Fibroblast of peridontal ligament (primary cell): ENCODE measurements around the gene MAG.

ENCODE experiments used
- DNase-seq: peaks from one replicate; pipeline ENCODE4 v3.0.0-alpha.2; 2010; ENCODE audit errors: extremely low read depth

MAG gene

GRCh38 chr19:35291916-35292315 is at the start of gene MAG:
Gene MAG, plus strand, starts transcription at chr19:35292161. Its CDS starts 3,248 bp downstream, at chr19:35295409.
- no peak for DNase-seq

- no peak for DNase-seq
These were observed 45.4 kb upstream of the MAG start for GRCh38 chr19:35246466-35247092.

GRCh38 chr19:35247526-35248309 is 44.2 kb upstream of the MAG start:
- DNase-seq = no peak

- no peak for DNase-seq
These were observed 43.4 kb upstream of the MAG start, which contains the start of gene LSR for GRCh38 chr19:35248310-35249145. Gene LSR, plus strand, starts transcription at chr19:35249002. Its CDS starts 21 bp downstream, at chr19:35249023.

GRCh38 chr19:35249146-35249847 is 42.7 kb upstream of the MAG start:
- DNase-seq = no peak

GRCh38 chr19:35249848-35250711 is 41.9 kb upstream of the MAG start:
- no peak for DNase-seq

- DNase-seq = no peak
These were observed 40.5 kb upstream of the MAG start for GRCh38 chr19:35251456-35251855.

- no peak for DNase-seq
These were observed 38.4 kb upstream of the MAG start for GRCh38 chr19:35253316-35254286.

GRCh38 chr19:35254341-35255297 is 37.3 kb upstream of the MAG start:
- no peak for DNase-seq

GRCh38 chr19:35256566-35256965 is 35.4 kb upstream of the MAG start:
- DNase-seq = no peak

GRCh38 chr19:35257113-35257461 is 34.9 kb upstream of the MAG start:
- DNase-seq = no peak

GRCh38 chr19:35260694-35261304 is 31.2 kb upstream of the MAG start:
- DNase-seq = no peak

- DNase-seq = no peak
These were observed 30.4 kb upstream of the MAG start for GRCh38 chr19:35261356-35262100.

GRCh38 chr19:35262101-35262761 is 29.7 kb upstream of the MAG start:
- no peak for DNase-seq

GRCh38 chr19:35264268-35265125 is 27.5 kb upstream of the MAG start:
- no peak for DNase-seq
